GM21360 (cell line): ENCODE measurements around the gene CASP7.
"Not testable (repeated sequence)": the region's sequence is repeated elsewhere in the genome, so short reads cannot be mapped to it uniquely, and the experiment has no call there.

Experiments used
- ATAC-seq: cut with Tn5 transposase; IDR thresholded peaks from one replicate; pipeline ENCODE4 v1.9.1; 2021; ENCODE audit warnings: mild to moderate bottlenecking, moderate library complexity; ENCODE audit not compliant: unreplicated experiment

Gene CASP7

GRCh38 chr10:113752553-113752952, 72.8 kb downstream of the CASP7 start:
- ATAC-seq = no peak

DNA sequence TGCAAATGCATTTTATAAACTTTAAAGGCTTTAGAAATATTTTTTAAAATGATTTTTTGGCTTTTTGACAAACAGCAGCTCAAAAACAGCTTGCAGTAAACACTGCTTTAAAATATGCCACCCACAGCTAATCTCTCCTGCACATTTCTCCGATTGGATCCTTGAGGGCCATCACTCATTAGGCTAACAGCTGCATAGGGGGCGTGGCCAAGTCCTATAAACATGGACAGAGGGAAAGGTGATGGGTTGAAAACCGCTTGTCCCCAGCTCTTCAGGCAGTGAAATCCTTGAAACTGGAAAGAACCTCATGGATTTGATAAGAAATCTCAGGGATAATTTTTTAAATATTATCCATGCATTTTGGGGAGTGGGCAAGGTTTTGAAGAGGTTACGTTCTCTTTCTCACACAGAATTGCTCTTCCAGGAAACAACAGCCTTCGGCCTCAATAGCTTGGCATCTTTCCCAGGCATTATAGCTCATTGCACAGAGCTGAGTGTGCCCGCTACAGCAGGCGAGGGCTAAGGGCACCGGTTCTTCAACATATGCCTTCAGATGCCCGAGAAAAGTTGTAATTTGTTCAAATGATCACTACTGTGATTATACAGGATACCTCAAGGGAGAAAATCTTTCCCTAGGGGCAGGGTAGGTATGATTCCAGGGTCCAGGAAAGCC, 73.4 kb downstream of the CASP7 start:
- no peak for ATAC-seq

DNA sequence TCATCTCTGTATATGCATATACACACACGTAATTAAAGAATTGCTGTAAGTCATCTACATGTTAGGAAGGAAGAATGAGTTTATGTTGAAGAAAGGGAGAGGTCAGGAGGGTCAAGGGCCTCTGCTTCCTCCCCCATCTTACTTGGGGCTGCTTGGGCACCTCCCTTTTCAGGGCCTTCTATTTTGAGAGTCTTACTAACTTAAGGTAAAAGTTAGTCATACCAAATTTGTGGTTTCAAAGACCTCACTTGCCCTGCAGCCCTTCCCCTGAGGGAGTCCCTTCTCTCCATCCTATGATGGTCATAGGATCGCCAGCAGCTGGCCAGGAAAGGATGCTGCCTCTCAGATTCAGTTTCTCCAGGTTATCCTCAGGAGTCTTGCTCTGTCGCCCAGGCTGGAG, 74.4 kb downstream of the CASP7 start:
- no peak for ATAC-seq

- no peak for ATAC-seq
Observed at GRCh38 chr10:113754768-113755167, 75.1 kb downstream of the CASP7 start.

DNA sequence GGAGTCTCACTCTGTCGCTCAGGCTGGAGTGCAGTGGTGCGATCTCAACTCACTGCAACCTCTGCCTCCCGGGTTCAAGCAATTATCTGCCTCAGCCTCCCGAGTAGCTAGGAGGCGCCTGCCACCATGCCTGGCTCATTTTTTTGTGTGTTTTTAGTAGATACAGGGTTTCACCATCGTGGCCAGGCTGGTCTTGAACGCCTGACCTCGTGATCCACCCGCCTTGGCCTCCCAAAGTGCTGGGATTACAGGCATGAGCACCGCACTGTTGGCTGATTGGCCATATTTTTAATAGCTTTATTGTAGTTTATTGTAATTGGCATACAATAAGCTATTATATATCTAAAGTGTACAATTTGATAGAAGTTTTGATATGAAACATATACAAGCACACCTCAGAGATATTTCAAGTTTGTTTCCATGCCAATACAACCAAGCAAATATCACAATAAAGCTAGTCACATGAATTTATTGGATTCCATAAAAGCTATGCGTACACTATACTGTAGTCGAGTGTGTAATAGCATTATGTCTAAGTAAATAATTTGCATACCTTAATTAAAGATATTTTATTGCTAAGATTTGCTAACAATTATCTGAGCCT, 77.3 kb downstream of the CASP7 start:
- no peak for ATAC-seq

DNA sequence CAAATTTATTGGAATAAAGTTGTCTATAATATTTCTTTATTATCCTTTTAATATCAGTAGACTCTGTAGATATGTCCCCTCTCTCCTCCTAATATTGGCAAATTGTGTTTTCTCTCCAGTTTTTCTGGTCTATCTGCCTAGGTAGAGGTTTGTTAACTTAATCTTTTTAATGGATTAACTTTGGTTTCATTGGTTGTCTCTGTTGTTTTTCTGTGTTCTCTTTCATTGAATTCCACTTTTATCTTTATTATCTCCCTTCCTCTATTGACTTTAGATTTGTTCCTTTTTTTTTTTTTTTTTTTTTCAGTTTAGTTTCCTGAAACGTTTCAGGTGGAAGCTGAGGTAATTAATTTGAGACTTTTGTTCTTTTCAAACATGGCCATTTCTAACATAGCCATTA, 82.4 kb downstream of the CASP7 start:
- ATAC-seq = no peak

DNA sequence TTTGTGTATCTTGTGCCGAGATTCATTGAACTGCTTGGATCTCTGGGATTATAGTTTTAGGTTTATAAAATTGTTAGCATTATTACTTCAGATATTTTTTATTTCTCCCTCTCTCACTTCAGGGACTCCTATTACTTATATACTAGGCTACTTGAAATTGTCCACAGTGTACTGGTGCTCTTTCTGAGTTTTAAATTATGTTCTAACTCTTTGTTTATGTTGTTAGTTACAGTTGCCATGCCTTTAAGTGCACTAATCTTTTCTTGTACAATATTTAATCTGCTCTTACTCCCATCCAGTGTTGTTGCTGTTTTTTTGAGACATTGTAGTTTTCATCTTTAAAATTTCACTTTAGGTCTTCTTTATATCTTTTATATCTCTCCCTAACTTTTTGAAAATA, 84.9 kb downstream of the CASP7 start:
- no peak for ATAC-seq

GRCh38 chr10:113765910-113766309, 86.2 kb downstream of the CASP7 start:
- no peak for ATAC-seq

- ATAC-seq = no peak
Observed at GRCh38 chr10:113767222-113767621, 87.5 kb downstream of the CASP7 start.

DNA sequence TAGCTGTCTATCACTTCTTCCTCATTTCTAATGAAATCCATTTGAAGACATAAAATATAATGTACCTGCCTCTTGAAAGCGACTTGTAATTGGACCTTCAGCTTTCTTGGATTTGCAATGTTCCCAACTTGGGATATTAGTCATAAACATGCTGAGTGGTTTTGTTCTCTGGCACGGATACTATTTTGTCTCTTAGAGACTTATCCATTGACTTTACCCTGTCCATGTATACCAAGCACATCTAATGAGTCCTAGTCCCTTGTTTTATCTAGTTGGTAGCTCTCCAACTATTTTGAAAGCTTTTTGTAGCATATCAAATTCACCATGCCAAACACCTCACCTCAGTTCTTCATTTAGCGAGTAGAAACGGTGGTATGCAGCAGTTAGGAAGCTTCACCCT, 90.6 kb downstream of the CASP7 start:
- ATAC-seq = no peak

DNA sequence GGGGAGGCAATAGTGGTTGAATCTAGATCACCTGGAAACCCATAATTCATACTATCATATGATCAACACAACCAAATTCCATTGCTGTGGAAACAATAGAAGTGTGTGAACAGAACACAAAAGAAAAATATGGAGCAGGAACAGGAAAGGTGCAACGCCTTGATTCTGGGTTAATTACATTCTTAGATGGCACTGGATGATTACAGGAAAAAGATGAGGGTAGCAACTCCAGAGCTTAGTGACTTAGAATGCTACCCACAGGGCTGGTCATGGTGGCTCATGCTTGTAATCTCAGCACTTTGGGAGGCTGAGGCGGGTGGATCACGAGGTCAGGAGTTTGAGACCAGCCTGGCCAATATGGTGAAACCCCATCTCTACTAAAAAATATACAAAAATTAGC, 91.4 kb downstream of the CASP7 start:
- ATAC-seq = not testable (repeated sequence)

DNA sequence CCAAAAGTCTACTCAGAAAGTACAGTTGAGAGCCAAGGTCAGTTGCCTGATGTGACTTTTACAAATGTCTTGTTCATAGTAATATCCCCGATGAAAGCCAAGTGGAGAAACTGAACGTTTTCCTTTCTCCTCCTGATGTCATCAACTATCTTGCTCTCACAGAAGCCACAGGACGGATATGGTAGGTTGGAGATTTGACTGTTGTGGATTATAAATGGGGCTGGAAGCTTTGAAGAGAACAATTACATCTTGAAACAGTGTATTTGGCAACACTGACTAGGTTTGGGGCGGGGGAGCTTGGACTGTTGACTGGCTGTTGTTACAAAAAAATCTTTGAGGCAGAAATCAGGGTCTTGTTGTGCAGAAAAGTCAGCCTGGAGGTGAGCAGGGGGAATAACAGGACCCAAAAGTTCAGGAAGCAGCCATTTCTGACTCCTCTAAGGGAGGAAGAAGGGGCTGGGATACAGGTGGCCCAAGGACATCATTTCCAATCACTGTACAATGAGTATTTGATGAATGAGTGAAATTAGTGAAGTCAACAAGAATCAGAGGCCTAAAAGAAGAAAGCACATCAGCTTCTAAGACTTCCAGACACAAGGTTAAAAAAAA, 96.1 kb downstream of the CASP7 start:
- ATAC-seq = no peak

- ATAC-seq = no peak
Observed at GRCh38 chr10:113776553-113776952, 96.8 kb downstream of the CASP7 start.
